Gastrocnemius medialis (tissue), 4 donors: ENCODE measurements around the gene RSPH10B.

ENCODE experiments used
- CTCF ChIP-seq, 5 experiments: fragments of 450-650 bp in 3 of 5; fragments of 200-600 bp in 2 of 5; sonication (generic) in 2 of 5; IDR thresholded peaks in 4 of 5; conservative IDR thresholded peaks in 1 of 5; 1 replicate in 4 of 5; 2 replicates in 1 of 5; pipeline ENCODE4 v1.5.1; 2016 to 2019; ENCODE audit warnings: antibody characterized with exemption in 5 of 5, mild to moderate bottlenecking in 3 of 5, moderate library complexity in 3 of 5
- POLR2A ChIP-seq, 2 donors: fragments of 450-650 bp; IDR thresholded peaks; one replicate each; pipeline ENCODE4 v1.6.1; 2017; ENCODE audit warnings: antibody characterized with exemption in 2 of 2, mild to moderate bottlenecking in 2 of 2, moderate library complexity in 2 of 2

DNA sequence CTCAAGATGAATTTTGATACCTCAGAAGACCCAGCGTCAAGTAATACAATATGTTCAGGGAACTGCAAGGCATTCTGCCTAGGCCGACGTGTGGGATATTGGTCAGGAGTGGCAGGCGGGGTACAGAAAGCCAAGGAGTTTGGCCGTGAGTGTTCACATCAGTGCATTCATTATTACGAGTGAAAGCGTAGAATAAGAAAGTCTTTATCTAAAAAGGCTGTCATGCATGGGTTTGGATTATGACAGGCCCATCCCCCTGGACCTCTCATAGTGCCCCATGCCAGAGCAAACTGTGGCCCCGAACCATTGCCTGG is 46.1 kb upstream of the RSPH10B start:
- TF ChIP-seq CTCF (IDR thresholded peaks at IDR 0.05 in 4 of 5, conservative IDR thresholded peaks at IDR 0.05 in 1 of 5) (no peak), POLR2A (IDR thresholded peaks at IDR 0.05) (peak in 1 of 2 donors; percentile 57)
